AG10803 (cell line): ENCODE measurements around the gene MTHFD2L.

Source experiments
- DNase-seq: peaks from one replicate; pipeline ENCODE4 v3.0.0; 2010; ENCODE audit warnings: low read depth
- H3K4me3 ChIP-seq: 2 replicates; pipeline ENCODE4 v1.5.1; 2011; ENCODE audit warnings: mild to moderate bottlenecking, low read length, control low read depth
- TF ChIP-seq, protein P1 (sequence below): conservative IDR thresholded peaks from 2 replicates; pipeline ENCODE4 v1.5.1; 2011; ENCODE audit warnings: mild to moderate bottlenecking, low read length, control low read depth, inconsistent platforms

MTHFD2L gene

GRCh38 chr4:74159143-74159709, 1.3 kb downstream of the MTHFD2L start:
- TF ChIP-seq, protein P1, sequence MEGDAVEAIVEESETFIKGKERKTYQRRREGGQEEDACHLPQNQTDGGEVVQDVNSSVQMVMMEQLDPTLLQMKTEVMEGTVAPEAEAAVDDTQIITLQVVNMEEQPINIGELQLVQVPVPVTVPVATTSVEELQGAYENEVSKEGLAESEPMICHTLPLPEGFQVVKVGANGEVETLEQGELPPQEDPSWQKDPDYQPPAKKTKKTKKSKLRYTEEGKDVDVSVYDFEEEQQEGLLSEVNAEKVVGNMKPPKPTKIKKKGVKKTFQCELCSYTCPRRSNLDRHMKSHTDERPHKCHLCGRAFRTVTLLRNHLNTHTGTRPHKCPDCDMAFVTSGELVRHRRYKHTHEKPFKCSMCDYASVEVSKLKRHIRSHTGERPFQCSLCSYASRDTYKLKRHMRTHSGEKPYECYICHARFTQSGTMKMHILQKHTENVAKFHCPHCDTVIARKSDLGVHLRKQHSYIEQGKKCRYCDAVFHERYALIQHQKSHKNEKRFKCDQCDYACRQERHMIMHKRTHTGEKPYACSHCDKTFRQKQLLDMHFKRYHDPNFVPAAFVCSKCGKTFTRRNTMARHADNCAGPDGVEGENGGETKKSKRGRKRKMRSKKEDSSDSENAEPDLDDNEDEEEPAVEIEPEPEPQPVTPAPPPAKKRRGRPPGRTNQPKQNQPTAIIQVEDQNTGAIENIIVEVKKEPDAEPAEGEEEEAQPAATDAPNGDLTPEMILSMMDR = no peak
- DNase-seq = peak; percentile 36
- H3K4me3 ChIP-seq = peak overlapping the region; percentile 70

DNA sequence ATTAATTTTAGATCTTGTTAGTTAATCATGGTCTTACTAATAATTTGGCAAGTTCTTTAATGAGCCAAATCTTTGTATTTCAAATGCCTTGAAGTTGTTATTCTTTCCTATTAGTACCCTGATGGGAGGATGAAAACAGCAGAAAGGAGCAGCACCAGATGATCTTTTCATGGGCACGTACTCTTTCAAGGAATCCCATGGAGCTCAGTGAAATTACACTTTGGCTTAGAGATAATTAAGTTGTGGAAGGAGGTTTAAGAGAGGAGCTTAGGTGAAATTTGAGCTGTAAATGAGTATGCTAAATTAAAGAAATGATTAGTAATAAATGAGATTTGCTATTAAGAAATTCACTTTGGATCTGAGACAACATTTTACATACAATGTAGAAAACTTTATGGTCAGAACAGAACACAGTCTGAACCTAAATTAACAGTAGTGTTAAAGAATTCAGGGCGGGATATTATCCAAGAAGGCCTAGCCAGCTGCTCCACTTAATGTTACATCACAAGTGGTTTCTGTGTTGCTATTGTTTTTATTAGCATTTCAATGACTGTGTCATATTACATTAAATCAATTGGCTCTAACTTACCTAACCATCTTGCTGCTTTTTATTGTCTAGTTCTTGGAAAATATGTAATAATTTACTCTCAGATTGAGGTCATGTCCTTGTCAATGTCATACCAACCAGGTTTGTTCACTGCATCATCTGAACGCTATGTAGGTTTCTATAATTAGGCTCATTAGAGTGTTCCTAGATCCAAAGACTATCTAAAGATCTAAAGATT, 3.9 kb downstream of the MTHFD2L start:
- TF ChIP-seq, protein P1 = no peak
- H3K4me3 ChIP-seq = no peak overlapping the region
- DNase-seq = peak; percentile 54

DNA sequence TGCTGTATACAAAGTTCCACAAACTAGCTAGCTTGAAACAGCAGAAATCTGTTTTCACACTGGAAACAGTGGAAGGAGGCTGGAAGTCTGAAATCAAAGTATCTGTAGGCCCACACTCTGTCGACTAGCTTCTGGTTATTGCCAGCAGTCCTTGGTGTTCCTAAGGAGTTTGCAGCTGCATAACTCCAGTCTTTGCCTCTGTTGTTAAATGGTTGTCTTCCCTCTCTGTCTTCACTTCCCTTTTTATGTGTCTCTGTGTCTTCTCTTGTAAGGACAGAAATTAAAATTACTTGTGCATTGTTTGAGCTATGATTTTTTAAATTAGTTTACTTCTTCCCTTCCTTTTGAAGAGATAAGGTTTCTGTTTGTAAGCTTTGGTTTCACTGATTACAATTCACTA, 8.2 kb downstream of the MTHFD2L start:
- TF ChIP-seq, protein P1 = no peak
- no peak overlapping the region for H3K4me3 ChIP-seq
- DNase-seq = no peak

DNA sequence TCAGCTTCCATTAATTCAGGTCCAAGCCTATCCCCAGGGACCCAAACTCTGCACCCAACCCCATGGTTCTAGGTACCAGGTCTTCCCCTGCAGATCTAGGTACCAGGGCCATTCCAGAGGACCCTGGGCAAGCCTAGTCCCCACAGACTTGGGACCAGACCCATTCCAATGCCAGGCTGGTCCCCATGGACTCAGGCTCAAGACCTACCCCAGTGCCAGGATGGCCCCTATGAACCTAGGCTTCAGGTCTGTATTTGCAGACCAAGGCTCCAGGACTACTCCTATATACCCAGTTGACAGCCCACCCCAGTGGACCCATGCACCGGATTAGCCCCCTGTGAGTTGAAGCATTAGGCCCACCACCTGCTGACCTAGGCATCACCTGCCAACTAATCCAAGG, 8.9 kb downstream of the MTHFD2L start:
- DNase-seq = no peak
- H3K4me3 ChIP-seq = no peak overlapping the region
- TF ChIP-seq, protein P1 = no peak

- H3K4me3 ChIP-seq = no peak overlapping the region
- no peak for DNase-seq
- TF ChIP-seq, protein P1 = no peak
Observed at GRCh38 chr4:74167585-74167984, 9.7 kb downstream of the MTHFD2L start.

GRCh38 chr4:74168841-74169240, 10.9 kb downstream of the MTHFD2L start:
- DNase-seq = no peak
- TF ChIP-seq, protein P1 = no peak
- no peak overlapping the region for H3K4me3 ChIP-seq

- TF ChIP-seq, protein P1 = no peak
- no peak overlapping the region for H3K4me3 ChIP-seq
- DNase-seq = no peak
Observed at GRCh38 chr4:74173321-74173720, 15.4 kb downstream of the MTHFD2L start.
